Activated CD4-positive, CD25-positive, alpha-beta regulatory T cell treated with anti-CD3 and anti-CD28 coated beads, Interleukin-2, amount 50 U/mL, for 72 hours (primary cell): ENCODE results near the gene SYP.

Experiments
- DNase-seq: peaks from one replicate; pipeline ENCODE4 v3.0.0; 2021

Gene SYP

GRCh38 chrX:49214996-49215526 lies 15.1 kb upstream of the SYP start:
- DNase-seq = no peak

GRCh38 chrX:49214416-49214815 lies 14.4 kb upstream of the SYP start:
- DNase-seq = no peak

GRCh38 chrX:49212861-49213260 lies 12.9 kb upstream of the SYP start:
- no peak for DNase-seq

GRCh38 chrX:49212209-49212608 lies 12.2 kb upstream of the SYP start:
- no peak for DNase-seq

- DNase-seq = no peak
These were observed 11.1 kb upstream of the SYP start for GRCh38 chrX:49211074-49211473.

GRCh38 chrX:49210406-49210805 lies 10.4 kb upstream of the SYP start:
- DNase-seq = no peak

GRCh38 chrX:49209434-49210251 lies 9.7 kb upstream of the SYP start:
- DNase-seq = no peak

GRCh38 chrX:49208399-49208798 lies 8.4 kb upstream of the SYP start:
- no peak for DNase-seq

GRCh38 chrX:49206543-49206942 lies 6.5 kb upstream of the SYP start:
- no peak for DNase-seq

- no peak for DNase-seq
These were observed 5.5 kb upstream of the SYP start for GRCh38 chrX:49205443-49205842.

- no peak for DNase-seq
These were observed 4.7 kb upstream of the SYP start for GRCh38 chrX:49204709-49205108.

GRCh38 chrX:49204017-49204416 lies 4.0 kb upstream of the SYP start:
- no peak for DNase-seq

GRCh38 chrX:49203536-49203935 lies 3.5 kb upstream of the SYP start:
- DNase-seq = no peak

GRCh38 chrX:49202022-49202421 lies 2.0 kb upstream of the SYP start:
- no peak for DNase-seq

GRCh38 chrX:49199315-49199595 lies 738 bp downstream of the SYP start:
- DNase-seq = no peak

GRCh38 chrX:49198540-49199314 lies 1.3 kb downstream of the SYP start:
- no peak for DNase-seq

- no peak for DNase-seq
These were observed 2.4 kb downstream of the SYP start for GRCh38 chrX:49197543-49198087.

- DNase-seq = no peak
These were observed 6.4 kb downstream of the SYP start for GRCh38 chrX:49193542-49193964.

- no peak for DNase-seq
These were observed 7.2 kb downstream of the SYP start for GRCh38 chrX:49192722-49193328.

GRCh38 chrX:49191574-49192011 lies 8.4 kb downstream of the SYP start:
- DNase-seq = no peak

- peak; percentile 75 for DNase-seq
These were observed 9.0 kb downstream of the SYP start for GRCh38 chrX:49190821-49191573.

- no peak for DNase-seq
These were observed 10.4 kb downstream of the SYP start for GRCh38 chrX:49189606-49190005.
